ENCODE results near the gene DYNLT2B.
"Not testable (repeated sequence)": the region's sequence is repeated elsewhere in the genome, so short reads cannot be mapped to it uniquely, and the experiment has no call there.

The DYNLT2B gene

DNA sequence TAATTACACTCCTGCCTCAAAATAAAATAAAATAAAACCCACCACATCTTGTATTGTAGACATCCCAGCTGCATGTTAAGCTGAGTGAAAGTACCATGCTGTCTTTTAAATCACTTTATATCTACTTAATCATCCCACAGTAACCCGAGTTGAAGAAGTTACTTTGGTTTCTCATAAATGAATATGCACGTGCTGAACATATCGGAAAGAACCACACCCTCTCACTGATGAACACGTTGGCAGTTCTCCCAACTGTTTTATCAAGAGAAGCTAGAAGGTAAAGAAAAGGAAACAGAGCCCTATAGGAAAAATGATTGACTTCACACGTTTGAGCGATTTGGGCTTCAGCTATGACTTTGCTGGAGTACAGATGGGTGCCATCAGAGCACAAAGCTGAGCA, 36.1 kb upstream of the DYNLT2B start:
- no peak for TF ChIP-seq CTCF (IDR thresholded peaks at IDR 0.05; ENCODE audit: low read depth, low read length)
- no peak for DNase-seq (ENCODE audit: low read depth in 2 of 2)
- no peak overlapping the region for H3K4me3 ChIP-seq (replicated peaks in 1 of 2; ENCODE audit: low read depth in 2 of 2, low read length in 2 of 2)

DNA sequence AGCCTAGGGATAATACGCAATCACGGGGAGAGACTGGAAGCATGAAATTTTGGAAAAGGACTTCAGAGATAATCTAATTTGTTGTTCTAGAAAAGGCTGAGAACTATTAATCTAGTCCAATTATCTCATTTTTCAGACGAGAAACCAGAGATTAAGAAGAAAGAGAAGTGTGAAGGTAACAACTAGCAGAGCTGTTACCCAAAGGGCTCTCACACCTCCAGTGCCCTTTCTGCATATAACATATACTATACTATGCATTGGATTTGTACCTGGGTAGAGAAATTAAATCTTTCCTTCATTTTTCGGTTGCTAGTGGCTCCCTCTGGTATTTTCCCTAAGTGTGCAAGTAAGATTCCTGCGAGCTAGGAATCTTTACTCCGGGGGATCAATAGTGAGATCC, 33.5 kb upstream of the DYNLT2B start:
- no peak for TF ChIP-seq CTCF (IDR thresholded peaks at IDR 0.05; ENCODE audit: low read depth, low read length)
- no peak overlapping the region for H3K4me3 ChIP-seq (replicated peaks in 1 of 2; ENCODE audit: low read depth in 2 of 2, low read length in 2 of 2)
- no peak for DNase-seq (ENCODE audit: low read depth in 2 of 2)

DNA sequence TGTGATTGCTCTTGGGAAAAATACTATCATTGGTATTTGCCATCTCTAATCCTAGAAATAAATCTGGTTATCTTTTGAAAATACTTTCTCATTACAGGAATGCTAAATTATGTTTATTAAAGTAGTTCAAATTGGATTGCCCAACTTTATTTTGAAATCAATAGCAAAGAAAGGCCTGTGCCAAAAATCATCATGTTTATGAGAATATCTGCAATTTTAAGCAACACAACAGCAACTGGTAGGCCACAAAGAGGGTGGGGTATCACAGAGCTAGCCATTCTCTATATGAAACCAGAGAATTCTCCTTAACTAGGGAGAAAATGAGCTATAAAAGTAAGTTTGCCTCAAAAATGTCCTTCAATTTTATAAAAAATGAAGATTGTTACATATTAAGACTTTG, 32.0 kb upstream of the DYNLT2B start:
- H3K4me3 ChIP-seq (replicated peaks in 1 of 2; ENCODE audit: low read depth in 2 of 2, low read length in 2 of 2), result no peak overlapping the region
- no peak for TF ChIP-seq CTCF (IDR thresholded peaks at IDR 0.05; ENCODE audit: low read depth, low read length)
- no peak for DNase-seq (ENCODE audit: low read depth in 2 of 2)

DNA sequence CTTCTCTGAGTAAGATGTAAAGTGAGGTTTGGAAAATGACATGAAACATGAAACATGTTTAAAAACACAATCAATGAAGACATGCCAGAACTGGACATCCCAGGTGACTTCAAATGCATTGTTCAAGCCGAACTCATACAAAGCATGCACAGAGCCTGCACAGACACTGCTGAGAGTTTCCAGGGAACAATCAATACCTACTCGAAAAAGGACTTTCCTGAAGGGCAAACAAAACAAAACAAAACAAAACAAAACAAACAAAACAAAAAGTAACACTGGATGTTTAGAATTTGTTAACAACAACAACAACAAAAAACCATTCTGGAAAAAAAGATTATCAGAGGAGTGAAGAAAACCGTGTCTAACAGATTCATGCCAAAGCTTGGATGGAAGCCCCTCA, 30.7 kb upstream of the DYNLT2B start:
- no peak for DNase-seq (ENCODE audit: low read depth in 2 of 2)
- no peak for TF ChIP-seq CTCF (IDR thresholded peaks at IDR 0.05; ENCODE audit: low read depth, low read length)
- no peak overlapping the region for H3K4me3 ChIP-seq (replicated peaks in 1 of 2; ENCODE audit: low read depth in 2 of 2, low read length in 2 of 2)

GRCh38 chr3:196344663-196345062, 26.6 kb upstream of the DYNLT2B start:
- no peak for DNase-seq (ENCODE audit: low read depth in 2 of 2)
- no peak for TF ChIP-seq CTCF (IDR thresholded peaks at IDR 0.05; ENCODE audit: low read depth, low read length)
- H3K4me3 ChIP-seq (replicated peaks in 1 of 2; ENCODE audit: low read depth in 2 of 2, low read length in 2 of 2), result no peak overlapping the region

GRCh38 chr3:196343917-196344316, 25.9 kb upstream of the DYNLT2B start:
- H3K4me3 ChIP-seq (replicated peaks in 1 of 2; ENCODE audit: low read depth in 2 of 2, low read length in 2 of 2); DNase-seq (ENCODE audit: low read depth in 2 of 2): not testable (repeated sequence)

DNA sequence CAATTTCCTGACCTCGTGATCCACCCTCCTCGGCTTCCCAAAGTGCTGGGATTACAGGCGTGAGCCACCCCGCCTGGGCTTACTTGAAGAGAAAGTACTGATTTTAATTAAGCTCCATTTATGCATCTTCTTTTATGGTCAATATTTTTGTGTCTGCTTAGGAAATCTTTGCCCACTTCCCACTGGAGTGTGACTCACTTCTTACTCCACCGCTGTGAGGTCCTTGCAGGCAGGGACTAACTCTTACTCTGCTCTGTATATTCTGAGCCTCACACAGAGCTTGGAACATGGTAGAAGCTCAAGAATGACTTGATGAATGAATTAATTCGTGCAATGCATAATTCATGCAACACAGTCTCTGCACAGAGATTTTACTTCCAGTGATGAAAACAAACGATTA, 23.1 kb upstream of the DYNLT2B start:
- no peak for TF ChIP-seq CTCF (IDR thresholded peaks at IDR 0.05; ENCODE audit: low read depth, low read length)
- H3K4me3 ChIP-seq (replicated peaks in 1 of 2; ENCODE audit: low read depth in 2 of 2, low read length in 2 of 2), result no peak overlapping the region
- peak; percentile 54 to 80 for DNase-seq (ENCODE audit: low read depth in 2 of 2)

Measured in cardiac fibroblast (primary cell).